ENCODE measurements around the gene GREB1L.

GREB1L gene

GRCh38 chr18:21450913-21451312, 208.9 kb downstream of the GREB1L start:
- ATAC-seq (no peak), DNase-seq (no peak)

DNA sequence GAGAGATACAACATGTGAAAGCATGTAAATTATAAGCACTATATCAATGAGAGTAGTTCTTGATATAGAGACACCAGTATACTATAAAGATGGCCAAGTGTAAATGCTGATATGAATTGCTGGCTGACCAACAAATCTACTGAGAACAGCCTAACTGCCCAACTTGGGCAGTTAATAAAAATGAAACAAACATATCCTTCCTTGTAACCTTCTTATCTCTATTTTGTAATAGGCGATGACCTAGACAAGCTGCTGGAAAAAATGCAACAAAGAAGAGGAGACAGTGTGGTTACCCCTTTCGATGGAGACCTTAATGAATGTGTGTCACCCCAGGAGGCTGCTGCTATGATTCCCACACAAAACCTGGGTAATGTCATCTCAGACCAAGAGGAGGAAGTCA, 209.8 kb downstream of the GREB1L start:
- no peak for ATAC-seq
- DNase-seq, result no peak

- DNase-seq (no peak), ATAC-seq (no peak)
These were observed 210.3 kb downstream of the GREB1L start for GRCh38 chr18:21452276-21452780.

DNA sequence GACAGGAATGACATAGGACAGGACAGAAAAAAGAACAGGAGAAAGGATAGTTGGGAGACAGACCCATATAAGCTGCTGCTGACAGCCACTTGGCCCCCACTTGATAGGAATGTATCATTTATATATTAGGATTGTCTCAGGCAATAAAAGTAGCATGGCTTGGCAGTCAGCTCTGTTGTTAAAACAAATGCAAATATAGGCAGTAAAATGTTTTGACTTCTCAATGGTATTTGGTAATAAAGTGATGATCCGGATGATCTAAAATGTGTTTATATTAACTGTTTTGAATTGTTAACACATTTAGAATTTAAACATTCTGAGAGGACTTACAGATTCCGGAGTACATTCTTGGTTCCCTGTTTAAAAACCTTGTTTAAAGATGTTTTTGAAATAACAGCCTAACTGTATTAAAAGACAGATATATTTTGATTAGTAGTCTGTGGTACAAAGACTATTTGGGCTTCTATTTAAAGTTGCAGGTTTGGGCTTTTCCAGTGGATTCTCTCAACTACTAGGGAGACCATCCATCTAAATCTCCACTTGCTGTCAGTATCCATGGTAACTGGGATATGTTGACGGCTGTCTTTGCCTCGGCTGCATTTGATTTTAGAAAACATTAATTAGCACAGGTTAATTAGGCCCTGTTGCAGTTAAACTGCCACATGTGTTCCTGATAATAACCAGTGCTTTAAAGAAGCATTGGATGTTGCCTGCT, 210.9 kb downstream of the GREB1L start:
- DNase-seq (no peak), ATAC-seq (no peak)

- no peak for ATAC-seq
- no peak for DNase-seq
These were observed 211.5 kb downstream of the GREB1L start for GRCh38 chr18:21453511-21453901.

DNA sequence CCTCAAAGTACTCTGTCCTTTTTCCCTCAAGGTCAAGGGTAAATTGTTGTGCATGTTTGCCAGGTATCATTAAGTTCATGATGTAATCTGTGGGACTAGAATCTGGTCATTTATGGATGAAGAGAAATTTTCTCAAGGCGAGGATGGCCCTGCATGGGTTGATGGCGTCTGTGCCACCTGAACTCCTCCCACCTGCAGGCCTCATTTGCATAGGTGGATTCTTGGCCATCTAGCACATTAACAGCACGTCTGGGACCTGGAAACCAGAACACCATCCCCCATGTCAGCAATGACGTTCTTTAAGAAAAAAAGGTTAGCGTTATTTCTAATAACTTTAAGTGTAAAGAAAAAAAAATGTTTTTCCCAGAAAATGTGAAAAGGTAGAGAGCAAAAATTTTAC, 212.7 kb downstream of the GREB1L start:
- no peak for ATAC-seq

DNA sequence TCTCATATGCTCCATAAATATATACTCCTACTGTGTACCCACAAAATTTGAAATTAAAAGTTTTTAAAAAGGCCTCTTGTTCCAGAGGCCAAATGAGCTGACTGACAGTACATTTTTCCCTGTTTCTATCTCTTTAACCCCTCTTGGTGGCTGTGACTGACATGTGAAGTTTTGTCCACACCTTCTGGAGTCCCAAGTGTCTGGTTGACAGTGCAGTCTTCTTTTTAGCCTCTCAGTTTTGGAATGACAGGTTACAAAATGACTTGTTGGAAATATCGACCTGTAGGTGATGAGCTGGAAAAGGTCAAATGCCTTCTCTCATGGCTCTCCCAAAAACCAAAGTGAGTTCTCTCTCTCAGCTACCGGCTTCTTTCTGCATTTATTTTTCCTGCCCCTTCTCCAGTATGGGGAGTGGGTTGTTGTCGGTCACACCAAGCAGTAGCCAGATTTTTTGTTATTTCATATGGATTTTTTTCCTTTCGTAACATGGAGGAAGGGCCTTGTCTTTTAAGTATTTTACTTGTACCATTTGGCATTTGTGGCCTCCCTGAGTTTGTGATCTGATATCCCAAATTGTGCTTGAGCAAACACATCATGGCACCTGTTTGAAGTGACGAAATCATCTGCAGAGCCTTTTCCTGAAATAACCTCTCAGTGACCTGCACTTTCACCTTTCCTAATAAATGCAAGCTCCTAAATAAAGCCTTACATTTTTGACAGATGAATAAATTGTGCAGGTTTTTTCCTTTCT, 214.6 kb downstream of the GREB1L start:
- peak; percentile 52 for ATAC-seq
- DNase-seq, result no peak

More for the DNA sequence above, 212.7 kb downstream of the GREB1L start:
- DNase-seq, result no peak

GRCh38 chr18:21457179-21457535, 215.1 kb downstream of the GREB1L start:
- ATAC-seq, result no peak
- no peak for DNase-seq

DNA sequence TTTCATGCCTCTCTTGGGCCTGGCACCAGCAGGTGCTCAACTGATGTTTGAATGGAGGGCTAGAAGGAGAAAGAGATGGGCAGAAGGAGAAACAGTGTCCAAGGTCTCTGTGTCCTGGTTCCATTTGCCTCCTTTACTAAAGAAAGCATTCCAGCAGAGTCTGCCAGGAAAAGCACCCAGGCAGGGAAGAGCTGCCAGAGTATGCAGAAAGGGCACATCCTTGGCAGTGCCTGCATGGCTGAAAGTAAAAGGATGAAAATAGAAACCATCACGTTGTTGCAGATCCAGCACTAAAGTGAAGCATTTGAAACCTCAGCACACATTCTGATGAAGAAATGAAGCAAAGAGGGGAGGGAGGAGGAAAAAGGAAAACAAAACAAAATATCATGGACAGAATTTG, 216.3 kb downstream of the GREB1L start:
- ATAC-seq, result no peak
- no peak for DNase-seq

GRCh38 chr18:21458788-21459187, 216.8 kb downstream of the GREB1L start:
- no peak for DNase-seq
- ATAC-seq, result no peak

DNA sequence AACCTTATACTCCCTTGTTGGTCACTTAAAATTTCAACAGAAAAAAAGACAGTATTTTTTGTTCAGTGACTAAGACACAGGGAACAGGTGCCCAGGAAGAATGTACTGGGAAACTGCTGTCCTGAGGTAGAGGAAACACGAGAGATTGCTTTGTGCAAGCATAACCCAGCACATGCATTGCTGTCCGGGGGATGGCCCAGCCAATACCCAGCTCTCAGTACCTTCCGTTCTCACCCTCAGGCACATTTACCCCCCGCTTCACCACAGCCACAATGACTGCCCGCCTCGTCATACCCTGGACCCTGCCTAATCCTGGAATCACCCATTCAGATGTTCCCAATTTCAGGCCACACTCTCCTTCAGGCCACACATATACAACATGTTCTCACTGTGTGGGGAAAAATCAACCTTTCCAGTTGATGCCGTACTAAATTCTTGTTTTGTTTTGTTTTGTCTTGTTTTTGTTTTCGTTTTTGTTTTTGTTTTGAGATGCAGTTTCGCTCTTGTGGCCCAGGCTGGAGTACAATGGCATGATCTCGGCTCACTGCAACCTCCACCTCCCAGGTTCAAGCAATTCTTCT, 217.8 kb downstream of the GREB1L start:
- no peak for DNase-seq
- no peak for ATAC-seq

DNA sequence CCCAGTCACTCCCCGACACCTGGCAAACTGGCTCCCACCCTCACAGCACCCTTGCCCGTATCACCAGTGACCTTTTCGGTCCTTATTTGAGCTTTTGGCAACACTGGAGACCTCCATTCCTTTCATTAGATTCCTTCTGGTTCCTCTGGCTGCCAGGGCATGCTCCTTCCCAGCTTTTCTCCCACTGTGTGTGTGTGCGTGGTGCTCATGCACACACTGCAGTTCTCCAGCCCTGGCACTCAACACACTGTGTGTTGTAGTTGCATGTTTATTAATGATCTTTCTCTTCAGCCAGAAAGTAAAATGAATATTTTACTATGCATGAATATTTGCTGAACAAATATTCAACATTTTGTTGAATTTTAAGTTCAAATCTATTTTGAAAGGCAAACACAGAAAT, 219.4 kb downstream of the GREB1L start:
- DNase-seq (no peak), ATAC-seq (no peak)

- ATAC-seq (no peak), DNase-seq (no peak)
These were observed 221.7 kb downstream of the GREB1L start for GRCh38 chr18:21463718-21464117.

GRCh38 chr18:21468514-21469164, 226.6 kb downstream of the GREB1L start:
- no peak for ATAC-seq
- no peak for DNase-seq

GRCh38 chr18:21472741-21473140, 230.7 kb downstream of the GREB1L start:
- DNase-seq (no peak), ATAC-seq (no peak)

DNA sequence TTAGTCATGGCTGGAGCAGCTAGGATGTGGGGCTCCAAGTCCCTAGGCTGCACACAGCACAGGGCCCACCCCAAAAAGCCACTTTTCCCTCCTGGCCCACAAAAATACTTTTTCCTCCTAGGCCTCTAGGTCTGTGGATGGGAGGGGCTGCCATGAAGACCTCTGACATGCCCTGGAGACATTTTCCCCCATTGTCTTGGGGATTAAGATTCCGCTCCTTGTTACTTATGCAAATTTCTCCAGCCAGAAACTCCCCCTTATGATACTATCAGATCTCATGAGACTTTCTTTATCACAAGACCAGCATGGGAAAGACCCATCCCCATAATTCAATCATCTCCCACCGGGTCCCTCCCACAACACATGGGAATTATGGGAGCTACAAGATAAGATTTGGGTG, 232.6 kb downstream of the GREB1L start:
- no peak for ATAC-seq
- no peak for DNase-seq

DNA sequence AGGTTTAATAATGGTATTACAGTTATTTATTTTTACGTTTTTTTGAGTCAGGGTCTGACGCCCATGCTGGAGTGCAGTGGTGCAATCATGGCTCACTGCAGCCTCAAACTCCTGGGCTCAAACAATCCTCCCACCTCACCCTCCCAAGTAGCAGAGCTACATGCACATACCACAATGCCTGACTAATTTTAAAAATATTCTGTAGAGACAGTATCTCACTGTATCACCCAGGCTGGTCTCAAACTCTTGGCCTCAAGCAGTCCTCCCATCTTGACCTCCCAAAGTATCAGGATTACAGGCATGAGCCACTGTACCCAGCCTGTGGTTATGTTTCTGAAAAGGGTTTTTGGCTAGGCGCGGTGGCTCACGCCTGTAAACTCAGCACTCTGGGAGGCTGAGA, 237.7 kb downstream of the GREB1L start:
- DNase-seq (no peak), ATAC-seq (no peak)

GRCh38 chr18:21481739-21482138, 239.7 kb downstream of the GREB1L start:
- no peak for ATAC-seq
- DNase-seq, result no peak

GRCh38 chr18:21483051-21483450, 241.0 kb downstream of the GREB1L start:
- ATAC-seq (no peak), DNase-seq (no peak)

DNA sequence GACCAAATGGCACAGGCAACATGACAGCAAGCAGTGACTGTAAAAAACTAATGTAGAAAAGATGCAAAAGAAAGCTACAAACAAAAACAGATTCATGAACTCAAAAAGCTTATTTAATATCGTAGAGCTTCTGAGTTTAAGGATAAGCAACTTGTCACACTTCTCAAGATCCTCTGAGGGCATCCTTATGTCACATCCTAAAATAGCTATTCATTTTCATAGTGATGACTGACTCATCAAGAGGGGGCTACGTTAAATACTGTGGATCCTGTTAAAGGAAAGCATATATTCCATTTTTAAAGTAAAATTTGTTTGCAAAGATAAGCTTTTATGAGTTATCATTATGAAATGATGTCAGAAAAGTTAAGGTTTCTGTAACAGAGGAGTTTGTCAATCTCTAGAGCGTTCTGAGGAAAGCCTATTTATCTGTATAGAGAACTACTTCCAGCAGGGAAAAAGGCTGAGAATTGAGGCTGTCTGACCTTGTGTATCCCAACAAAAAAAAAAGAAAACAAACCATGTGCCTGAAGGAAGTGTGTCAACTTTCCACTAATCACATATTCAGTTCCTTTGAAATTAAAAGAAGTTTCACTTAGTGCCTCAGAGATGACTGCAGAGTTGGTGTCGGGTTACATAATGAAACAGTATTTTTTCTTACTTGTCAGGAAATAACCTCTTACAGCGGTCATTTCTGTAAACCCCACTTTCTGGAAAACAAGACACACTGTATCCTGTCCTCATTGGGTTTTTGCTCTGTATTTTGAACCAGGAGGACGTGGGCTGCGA, 243.0 kb downstream of the GREB1L start:
- DNase-seq (no peak), ATAC-seq (no peak)

- no peak for ATAC-seq
- DNase-seq, result no peak
These were observed 244.9 kb downstream of the GREB1L start for GRCh38 chr18:21486905-21487437.
